ENCODE data around the gene NOX5.

DNA sequence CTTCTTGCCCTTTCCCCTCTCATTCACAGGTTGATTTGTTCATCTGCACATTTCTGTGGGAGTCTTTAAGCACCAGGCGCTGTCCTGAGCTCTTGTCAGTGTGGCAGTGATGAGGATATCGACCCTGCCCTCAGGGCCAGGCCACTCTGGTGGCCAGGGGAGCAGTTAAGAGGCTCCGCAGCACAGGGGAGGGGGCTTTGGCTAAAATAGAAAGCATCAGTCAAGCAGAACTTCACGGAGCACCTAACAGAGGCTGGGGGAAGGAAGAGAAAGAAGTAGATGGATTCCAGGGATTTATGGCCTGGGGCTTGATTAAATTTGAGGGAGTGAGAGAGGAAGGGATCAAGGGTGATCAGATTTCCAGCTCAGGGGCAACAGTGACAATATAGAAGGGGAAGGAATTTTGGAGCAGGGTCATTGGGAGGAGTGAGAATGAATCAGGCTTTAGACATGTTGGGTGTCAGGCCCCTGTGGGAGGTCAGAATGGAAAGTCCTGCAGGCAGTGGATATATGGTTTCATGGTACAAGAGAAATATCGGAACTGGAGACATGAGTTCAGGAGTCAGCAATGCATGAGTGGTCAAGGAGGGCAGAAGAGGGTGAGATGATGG is 73.0 kb downstream of the NOX5 start:
- TF ChIP-seq LEF1 (IDR thresholded peaks at IDR 0.05; ENCODE audit: borderline replicate concordance) (no peak), BHLHE40 (IDR thresholded peaks at IDR 0.05; ENCODE audit: borderline replicate concordance) (no peak), SP1 (IDR thresholded peaks at IDR 0.05) (no peak), FOXK2 (IDR thresholded peaks at IDR 0.05) (no peak), ZNF384 (IDR thresholded peaks at IDR 0.05) (no peak), L3MBTL2 (conservative IDR thresholded peaks at IDR 0.05) (no peak), SUZ12 (IDR thresholded peaks at IDR 0.05) (no peak), TARDBP (IDR thresholded peaks at IDR 0.05) (no peak), ARNT (IDR thresholded peaks at IDR 0.05) (no peak), FOXM1 (IDR thresholded peaks at IDR 0.05; ENCODE audit: borderline replicate concordance) (no peak), ELF4 (IDR thresholded peaks at IDR 0.05) (no peak), NFRKB (IDR thresholded peaks at IDR 0.05) (no peak)
- TF ChIP-seq, protein P1, sequence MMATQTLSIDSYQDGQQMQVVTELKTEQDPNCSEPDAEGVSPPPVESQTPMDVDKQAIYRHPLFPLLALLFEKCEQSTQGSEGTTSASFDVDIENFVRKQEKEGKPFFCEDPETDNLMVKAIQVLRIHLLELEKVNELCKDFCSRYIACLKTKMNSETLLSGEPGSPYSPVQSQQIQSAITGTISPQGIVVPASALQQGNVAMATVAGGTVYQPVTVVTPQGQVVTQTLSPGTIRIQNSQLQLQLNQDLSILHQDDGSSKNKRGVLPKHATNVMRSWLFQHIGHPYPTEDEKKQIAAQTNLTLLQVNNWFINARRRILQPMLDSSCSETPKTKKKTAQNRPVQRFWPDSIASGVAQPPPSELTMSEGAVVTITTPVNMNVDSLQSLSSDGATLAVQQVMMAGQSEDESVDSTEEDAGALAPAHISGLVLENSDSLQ (IDR thresholded peaks at IDR 0.05), result no peak

Measured in HEK293T (cell line).